Smooth muscle cell (in vitro differentiated cells): ENCODE results near the gene CCL5. TPM values are rescaled to one million over a fixed set of nuclear protein-coding genes. Genes with fewer than 3 reads are reported as not detected.

Source experiments
- DNase-seq: peaks from one replicate; lab custom pipeline; 2025; ENCODE audit not compliant: unreplicated experiment; lab: John Stamatoyannopoulos, UW
- H2AFZ ChIP-seq: fragments of 200-600 bp; sonication (generic); 2 replicates; pipeline ENCODE4 v1.6.0; 2016; ENCODE audit warnings: antibody characterized with exemption, low read depth, mild to moderate bottlenecking
- H3F3A ChIP-seq: fragments of 200-600 bp; sonication (generic); 2 replicates; pipeline ENCODE4 v1.6.0; 2017; ENCODE audit warnings: antibody characterized with exemption, low read depth
- H3K27ac ChIP-seq: fragments of 200-600 bp; sonication (generic); 2 replicates; pipeline ENCODE4 v1.5.1; 2016; ENCODE audit warnings: low read depth, mild to moderate bottlenecking
- H3K27me3 ChIP-seq: fragments of 200-600 bp; sonication (generic); 2 replicates; pipeline ENCODE4 v1.6.1; 2016; ENCODE audit warnings: low read depth, mild to moderate bottlenecking
- H3K36me3 ChIP-seq: fragments of 200-600 bp; sonication (generic); 2 replicates; pipeline ENCODE4 v1.5.1; 2016; ENCODE audit warnings: low read depth
- H3K4me1 ChIP-seq: fragments of 200-600 bp; sonication (generic); 2 replicates; pipeline ENCODE4 v1.5.1; 2016; ENCODE audit warnings: low read depth
- H3K4me2 ChIP-seq: fragments of 200-600 bp; sonication (generic); 2 replicates; pipeline ENCODE4 v1.6.0; 2016; ENCODE audit warnings: mild to moderate bottlenecking
- H3K4me3 ChIP-seq: fragments of 200-600 bp; sonication (generic); 2 replicates; pipeline ENCODE4 v1.5.1; 2016; ENCODE audit warnings: mild to moderate bottlenecking
- H3K79me2 ChIP-seq: fragments of 200-600 bp; sonication (generic); 2 replicates; pipeline ENCODE4 v1.6.0; 2016; ENCODE audit warnings: low read depth, mild to moderate bottlenecking
- H3K9ac ChIP-seq: fragments of 200-600 bp; sonication (generic); 2 replicates; pipeline ENCODE4 v1.6.0; 2016; ENCODE audit warnings: low read depth
- H3K9me3 ChIP-seq: fragments of 200-600 bp; sonication (generic); replicated peaks from 2 replicates; pipeline ENCODE4 v1.5.1; 2016; ENCODE audit warnings: low read depth
- H4K20me1 ChIP-seq: fragments of 200-600 bp; sonication (generic); 2 replicates; pipeline ENCODE4 v1.6.0; 2016; ENCODE audit warnings: low read depth
- CTCF ChIP-seq: fragments of 200-600 bp; sonication (generic); IDR thresholded peaks from 2 replicates; pipeline ENCODE4 v1.5.1; 2017; ENCODE audit warnings: borderline replicate concordance, mild to moderate bottlenecking, antibody characterized with exemption; ENCODE audit not compliant: insufficient read depth, poor library complexity, severe bottlenecking
- WGBS: methylation state at CpG from one replicate; pipeline ENCODE4 v1.1.7; 2016; ENCODE audit warnings: low lambda C conversion rate; 5-methylcytosine and 5-hydroxymethylcytosine counted together
- polyA plus RNA-seq: library from polyadenylated mRNA; unstranded; fragments of >200 nt; fragmentation: Nextera tagmentation; extraction: Ambion mirVana; gene quantifications from 2 replicates; pipeline ENCODE4 v1.2.1, GENCODE V29; 2016
- total RNA-seq: library from RNA; depleted of rRNA; stranded (reverse); fragments of >200 nt; gene quantifications from 2 replicates; pipeline ENCODE4 v1.2.3, GENCODE V29; 2014

CCL5 gene
- total and polyA plus RNA-seq, 2 experiments from 2014 or later = 0.09 TPM; not detected in 1

GRCh38 chr17:35849469-35850348 lies 30.5 kb downstream of the CCL5 start:
- no peak overlapping the region for H3K4me2 ChIP-seq
- no peak overlapping the region for H2AFZ ChIP-seq
- 68% methylated on average over 7 of the region's 7 CpGs for WGBS
- H4K20me1 ChIP-seq = peaks cover 26% of the 10 kb centered on the region
- no peaks in the 10 kb centered on the region for H3K9me3 ChIP-seq
- H3K9ac ChIP-seq = no peak overlapping the region
- no peaks in the 10 kb centered on the region for H3K27me3 ChIP-seq
- H3K79me2 ChIP-seq = no peaks in the 10 kb centered on the region
- H3K4me1 ChIP-seq = no peaks in the 10 kb centered on the region
- H3K36me3 ChIP-seq = no peaks in the 10 kb centered on the region
- no peak overlapping the region for H3K27ac ChIP-seq
- peak; percentile 82 for TF ChIP-seq CTCF
- H3F3A ChIP-seq = peaks cover 19% of the 10 kb centered on the region
- no peak overlapping the region for H3K4me3 ChIP-seq
- DNase-seq = no peak

GRCh38 chr17:35847633-35848373 lies 32.4 kb downstream of the CCL5 start:
- Histone ChIP-seq H3K4me3 (no peak overlapping the region), H3K9ac (no peak overlapping the region), H3F3A (peaks cover 19% of the 10 kb centered on the region), H3K79me2 (peaks cover under 1% of the 10 kb centered on the region), H3K4me2 (no peak overlapping the region), H3K4me1 (no peaks in the 10 kb centered on the region), H3K27me3 (no peaks in the 10 kb centered on the region), H3K9me3 (no peaks in the 10 kb centered on the region), H4K20me1 (peaks cover 38% of the 10 kb centered on the region), H3K27ac (no peak overlapping the region), H2AFZ (no peak overlapping the region), H3K36me3 (peaks cover 3% of the 10 kb centered on the region)
- 94% methylated on average over 4 of the region's 4 CpGs for WGBS
- DNase-seq = no peak
- no peak for TF ChIP-seq CTCF

GRCh38 chr17:35847006-35847405 lies 33.2 kb downstream of the CCL5 start:
- H2AFZ ChIP-seq = no peak overlapping the region
- peak overlapping the region; percentile 44 for H3K27ac ChIP-seq
- no peaks in the 10 kb centered on the region for H3K27me3 ChIP-seq
- peaks cover 19% of the 10 kb centered on the region for H3F3A ChIP-seq
- no peaks in the 10 kb centered on the region for H3K4me1 ChIP-seq
- H3K4me3 ChIP-seq = no peak overlapping the region
- no peak for TF ChIP-seq CTCF
- peak overlapping the region; percentile 35 for H3K4me2 ChIP-seq
- peaks cover 5% of the 10 kb centered on the region for H3K79me2 ChIP-seq
- H3K9ac ChIP-seq = no peak overlapping the region
- no peaks in the 10 kb centered on the region for H3K9me3 ChIP-seq
- DNase-seq = no peak
- peaks cover 7% of the 10 kb centered on the region for H3K36me3 ChIP-seq
- H4K20me1 ChIP-seq = peaks cover 45% of the 10 kb centered on the region
- WGBS = 90% methylated on average over 2 of the region's 2 CpGs
